ENCODE data around the gene SLC35D1.
"Not testable (repeated sequence)": the region's sequence is repeated elsewhere in the genome, so short reads cannot be mapped to it uniquely, and the experiment has no call there.

SLC35D1 gene

DNA sequence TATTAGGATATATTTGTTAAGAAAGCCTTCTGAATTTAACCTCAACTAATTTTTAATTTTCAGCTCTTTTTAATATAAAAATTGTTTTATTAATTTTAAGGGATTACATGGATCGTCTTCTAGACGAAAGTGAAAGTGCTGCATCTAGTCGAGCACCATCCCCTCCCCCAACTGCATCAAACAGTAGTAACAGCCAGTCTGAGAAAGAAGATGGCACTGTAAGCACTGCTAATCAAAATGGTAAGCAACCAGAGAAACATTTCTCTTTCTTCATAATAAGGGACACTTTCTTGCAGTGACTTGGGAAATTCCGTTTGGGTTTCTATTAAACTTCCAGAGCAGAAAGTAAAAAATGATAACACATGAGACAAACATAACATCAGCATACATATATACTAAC, 72.3 kb downstream of the SLC35D1 start:
- Histone ChIP-seq H3K79me2 (no peaks in the 10 kb centered on the region), H3K9ac (no peak overlapping the region), H3K27ac (no peak overlapping the region), H3K9me3 (ENCODE audit: control insufficient read depth, low read length) (no peaks in the 10 kb centered on the region), H3K27me3 (ENCODE audit: control insufficient read depth, insufficient read depth, low read length) (no peaks in the 10 kb centered on the region), H3K4me3 (ENCODE audit: low read depth, low read length) (peak overlapping the region; percentile 34), H3K4me2 (ENCODE audit: low read length) (peak overlapping the region; percentile 38), H3K4me1 (no peaks in the 10 kb centered on the region), H3K36me3 (ENCODE audit: control insufficient read depth, insufficient read depth, low read length) (no peaks in the 10 kb centered on the region), H2AFZ (no peak overlapping the region)
- TF ChIP-seq, protein P1, sequence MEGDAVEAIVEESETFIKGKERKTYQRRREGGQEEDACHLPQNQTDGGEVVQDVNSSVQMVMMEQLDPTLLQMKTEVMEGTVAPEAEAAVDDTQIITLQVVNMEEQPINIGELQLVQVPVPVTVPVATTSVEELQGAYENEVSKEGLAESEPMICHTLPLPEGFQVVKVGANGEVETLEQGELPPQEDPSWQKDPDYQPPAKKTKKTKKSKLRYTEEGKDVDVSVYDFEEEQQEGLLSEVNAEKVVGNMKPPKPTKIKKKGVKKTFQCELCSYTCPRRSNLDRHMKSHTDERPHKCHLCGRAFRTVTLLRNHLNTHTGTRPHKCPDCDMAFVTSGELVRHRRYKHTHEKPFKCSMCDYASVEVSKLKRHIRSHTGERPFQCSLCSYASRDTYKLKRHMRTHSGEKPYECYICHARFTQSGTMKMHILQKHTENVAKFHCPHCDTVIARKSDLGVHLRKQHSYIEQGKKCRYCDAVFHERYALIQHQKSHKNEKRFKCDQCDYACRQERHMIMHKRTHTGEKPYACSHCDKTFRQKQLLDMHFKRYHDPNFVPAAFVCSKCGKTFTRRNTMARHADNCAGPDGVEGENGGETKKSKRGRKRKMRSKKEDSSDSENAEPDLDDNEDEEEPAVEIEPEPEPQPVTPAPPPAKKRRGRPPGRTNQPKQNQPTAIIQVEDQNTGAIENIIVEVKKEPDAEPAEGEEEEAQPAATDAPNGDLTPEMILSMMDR (IDR thresholded peaks at IDR 0.05): no peak

DNA sequence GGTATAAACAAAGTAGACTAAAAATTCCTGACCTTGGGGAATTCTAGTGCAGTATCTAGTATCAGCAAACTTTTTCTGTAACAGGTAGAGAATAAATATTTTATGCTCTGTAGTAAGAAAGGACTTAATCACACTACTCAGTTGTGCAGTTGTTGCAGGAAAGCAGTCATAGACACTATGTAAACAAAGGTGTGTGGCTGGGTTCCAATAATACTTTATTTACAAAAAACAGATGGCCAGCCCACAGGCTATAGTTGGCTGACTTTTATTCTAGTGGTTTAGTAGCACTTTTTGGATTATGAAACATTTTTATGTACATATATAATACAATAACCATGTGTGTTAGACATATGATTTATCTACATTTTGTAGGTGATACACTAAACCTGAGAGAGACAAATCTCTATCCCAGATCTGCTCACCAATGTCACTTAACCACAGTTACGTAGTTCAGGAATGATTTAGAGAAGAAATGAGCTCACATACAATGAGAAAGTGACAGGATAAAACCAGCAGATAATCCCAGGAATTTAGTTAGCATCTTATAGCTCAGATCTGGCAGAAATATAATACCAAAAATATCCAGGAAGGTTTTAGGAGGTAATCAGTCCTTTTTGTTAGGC, 73.1 kb downstream of the SLC35D1 start:
- Histone ChIP-seq H3K27ac (no peak overlapping the region), H3K36me3 (ENCODE audit: control insufficient read depth, insufficient read depth, low read length) (no peaks in the 10 kb centered on the region), H3K4me3 (ENCODE audit: low read depth, low read length) (no peak overlapping the region), H3K79me2 (no peaks in the 10 kb centered on the region), H3K27me3 (ENCODE audit: control insufficient read depth, insufficient read depth, low read length) (no peaks in the 10 kb centered on the region), H3K9ac (no peak overlapping the region), H2AFZ (no peak overlapping the region), H3K9me3 (ENCODE audit: control insufficient read depth, low read length) (no peaks in the 10 kb centered on the region), H3K4me1 (no peaks in the 10 kb centered on the region), H3K4me2 (ENCODE audit: low read length) (no peak overlapping the region)
- TF ChIP-seq, protein P1 (IDR thresholded peaks at IDR 0.05): no peak

DNA sequence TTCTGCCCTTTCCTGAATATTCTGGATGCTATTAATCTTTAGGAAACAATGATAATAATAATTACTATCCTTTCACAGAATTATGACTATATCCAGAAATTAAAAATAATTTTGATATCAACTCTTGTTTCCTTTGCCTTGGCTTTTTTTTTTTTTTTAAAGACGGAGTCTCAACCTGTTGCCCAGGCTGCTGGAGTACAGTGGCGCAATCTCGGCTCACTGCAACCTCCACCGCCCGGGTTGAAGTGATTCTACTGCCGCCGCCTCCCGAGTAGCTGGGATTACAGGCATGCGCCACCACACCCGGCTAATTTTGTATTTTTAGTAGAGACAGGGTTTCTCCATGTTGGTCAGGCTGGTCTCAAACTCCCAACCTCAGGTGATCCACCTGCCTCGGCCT, 74.3 kb downstream of the SLC35D1 start:
- not testable (repeated sequence) for H3K27me3 ChIP-seq (ENCODE audit: control insufficient read depth, insufficient read depth, low read length); H3K4me1 ChIP-seq; H3K4me3 ChIP-seq (ENCODE audit: low read depth, low read length); H3K36me3 ChIP-seq (ENCODE audit: control insufficient read depth, insufficient read depth, low read length); H3K9me3 ChIP-seq (ENCODE audit: control insufficient read depth, low read length); H3K79me2 ChIP-seq; H3K27ac ChIP-seq; H3K9ac ChIP-seq; H3K4me2 ChIP-seq (ENCODE audit: low read length); H2AFZ ChIP-seq

DNA sequence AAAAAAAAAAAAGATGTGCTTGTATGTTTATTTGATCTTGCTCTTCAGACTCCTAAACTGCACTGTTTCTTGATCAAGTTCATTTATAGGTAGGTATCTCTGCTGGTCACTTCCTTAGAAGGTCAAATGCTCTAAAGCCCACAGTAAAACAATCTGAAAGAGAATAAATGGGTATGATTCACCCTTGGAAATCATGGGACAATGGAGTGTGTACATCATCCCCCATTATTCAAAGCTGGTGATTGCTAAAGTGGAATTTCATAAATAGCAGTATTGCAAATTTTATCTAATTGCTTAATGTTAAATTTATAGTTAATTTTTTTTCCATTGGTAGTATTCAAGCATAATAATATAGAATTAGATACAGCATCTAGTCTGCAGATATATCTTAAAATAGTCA, 75.7 kb downstream of the SLC35D1 start:
- no peak overlapping the region for H3K9ac ChIP-seq
- no peaks in the 10 kb centered on the region for H3K9me3 ChIP-seq (ENCODE audit: control insufficient read depth, low read length)
- no peaks in the 10 kb centered on the region for H3K27me3 ChIP-seq (ENCODE audit: control insufficient read depth, insufficient read depth, low read length)
- no peak overlapping the region for H3K4me2 ChIP-seq (ENCODE audit: low read length)
- no peaks in the 10 kb centered on the region for H3K4me1 ChIP-seq
- H3K36me3 ChIP-seq (ENCODE audit: control insufficient read depth, insufficient read depth, low read length): no peaks in the 10 kb centered on the region
- TF ChIP-seq, protein P1 (IDR thresholded peaks at IDR 0.05): no peak
- H3K79me2 ChIP-seq: no peaks in the 10 kb centered on the region
- no peak overlapping the region for H2AFZ ChIP-seq
- H3K4me3 ChIP-seq (ENCODE audit: low read depth, low read length): no peak overlapping the region
- no peak overlapping the region for H3K27ac ChIP-seq

DNA sequence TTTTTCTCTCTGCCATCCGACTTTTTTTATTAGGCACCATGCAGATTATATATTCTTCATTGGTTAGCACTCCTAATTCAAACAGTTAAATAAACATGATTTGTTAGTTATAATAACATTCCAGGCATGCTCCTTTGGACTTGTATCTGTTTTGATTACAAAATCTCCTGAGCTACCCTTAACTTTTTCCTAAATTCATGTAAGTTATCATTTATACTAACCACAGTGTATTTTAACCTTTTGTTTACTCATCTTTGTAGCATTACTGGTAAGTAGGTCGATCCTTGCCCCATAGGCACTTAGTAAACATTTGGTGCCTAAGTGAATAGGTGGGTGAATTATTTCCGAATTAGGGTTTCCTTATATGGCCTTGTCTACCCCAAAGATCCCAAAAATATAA, 85.4 kb downstream of the SLC35D1 start:
- no peak overlapping the region for H3K9ac ChIP-seq
- H3K27me3 ChIP-seq (ENCODE audit: control insufficient read depth, insufficient read depth, low read length): no peaks in the 10 kb centered on the region
- no peak overlapping the region for H3K27ac ChIP-seq
- no peak overlapping the region for H2AFZ ChIP-seq
- H3K36me3 ChIP-seq (ENCODE audit: control insufficient read depth, insufficient read depth, low read length): no peaks in the 10 kb centered on the region
- no peaks in the 10 kb centered on the region for H3K4me1 ChIP-seq
- no peak overlapping the region for H3K4me2 ChIP-seq (ENCODE audit: low read length)
- H3K79me2 ChIP-seq: no peaks in the 10 kb centered on the region
- H3K9me3 ChIP-seq (ENCODE audit: control insufficient read depth, low read length): no peaks in the 10 kb centered on the region
- TF ChIP-seq, protein P1 (IDR thresholded peaks at IDR 0.05): no peak
- H3K4me3 ChIP-seq (ENCODE audit: low read depth, low read length): no peak overlapping the region

DNA sequence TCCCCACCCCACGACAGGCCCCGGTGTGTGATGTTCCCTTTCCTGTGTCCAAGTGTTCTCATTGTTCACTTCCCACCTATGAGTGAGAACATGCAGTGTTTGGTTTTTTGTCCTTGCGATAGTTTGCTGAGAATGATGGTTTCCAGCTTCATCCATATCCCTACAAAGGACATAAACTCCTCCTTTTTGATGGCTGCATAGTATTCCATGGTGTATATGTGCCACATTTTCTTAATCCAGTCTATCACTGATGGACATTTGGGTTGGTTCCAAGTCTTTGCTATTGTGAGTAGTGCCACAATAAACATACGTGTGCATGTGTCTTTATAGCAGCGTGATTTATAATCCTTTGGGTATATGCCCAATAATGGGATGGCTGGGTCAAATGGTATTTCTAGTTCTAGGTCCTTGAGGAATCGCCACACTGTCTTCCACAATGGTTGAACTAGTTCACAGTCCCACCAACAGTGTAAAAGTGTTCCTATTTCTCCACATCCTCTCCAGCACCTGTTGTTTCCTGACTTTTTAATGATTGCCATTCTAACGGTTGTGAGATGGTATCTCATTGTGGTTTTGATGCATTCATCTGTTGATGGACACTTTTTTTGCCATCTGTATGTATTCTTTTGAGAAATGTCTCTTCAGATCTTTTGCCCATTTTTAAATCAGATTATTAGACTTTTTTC, 87.6 kb downstream of the SLC35D1 start:
- not testable (repeated sequence) for H3K79me2 ChIP-seq; H3K4me1 ChIP-seq; H3K4me2 ChIP-seq (ENCODE audit: low read length); H3K27me3 ChIP-seq (ENCODE audit: control insufficient read depth, insufficient read depth, low read length); H3K9ac ChIP-seq; H2AFZ ChIP-seq; H3K36me3 ChIP-seq (ENCODE audit: control insufficient read depth, insufficient read depth, low read length); H3K9me3 ChIP-seq (ENCODE audit: control insufficient read depth, low read length); H3K27ac ChIP-seq; H3K4me3 ChIP-seq (ENCODE audit: low read depth, low read length)
